ENCODE data around the gene PIGZ. TPM values are rescaled to one million over a fixed set of nuclear protein-coding genes. Genes with fewer than 3 reads are reported as not detected.

Gene PIGZ
- total RNA-seq, 1 experiment from 2014 or later, result 0.55 TPM

GRCh38 chr3:196938124-196938523 lies 30.5 kb downstream of the PIGZ start:
- H3K36me3 ChIP-seq (replicated peaks; ENCODE audit: control insufficient read depth, insufficient read depth, low read length), result peaks cover 41% of the 10 kb centered on the region
- H3K27me3 ChIP-seq (ENCODE audit: control insufficient read depth, insufficient read depth, low read length), result no peaks in the 10 kb centered on the region
- DNase-seq, result no peak
- H3K4me3 ChIP-seq (ENCODE audit: insufficient read depth, low read depth, low read length), result no peak overlapping the region

DNA sequence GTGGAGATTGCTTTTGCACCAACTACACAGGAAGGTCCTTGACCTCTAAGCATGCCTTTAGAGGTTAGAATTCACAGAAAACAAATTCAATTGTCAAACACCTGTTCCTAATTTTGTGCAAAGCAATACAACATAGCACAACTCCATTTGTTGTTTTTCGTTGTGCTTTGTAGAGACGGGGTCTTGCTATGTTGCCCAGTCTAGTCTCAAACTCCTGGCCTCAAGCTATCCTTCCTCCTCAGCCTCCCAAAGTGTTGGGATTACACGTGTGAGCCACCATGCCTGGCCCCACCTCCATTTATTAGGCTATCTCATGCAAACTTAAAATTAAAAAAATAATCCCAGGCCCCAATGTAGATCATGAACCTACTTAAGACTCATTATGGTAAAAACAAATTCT lies 32.3 kb downstream of the PIGZ start:
- DNase-seq, result no peak
- H3K4me3 ChIP-seq (ENCODE audit: insufficient read depth, low read depth, low read length), result no peak overlapping the region
- H3K27me3 ChIP-seq (ENCODE audit: control insufficient read depth, insufficient read depth, low read length), result no peaks in the 10 kb centered on the region
- peaks cover 50% of the 10 kb centered on the region for H3K36me3 ChIP-seq (replicated peaks; ENCODE audit: control insufficient read depth, insufficient read depth, low read length)

GRCh38 chr3:196932600-196932999 lies 36.0 kb downstream of the PIGZ start:
- H3K36me3 ChIP-seq (replicated peaks; ENCODE audit: control insufficient read depth, insufficient read depth, low read length), result peaks cover 43% of the 10 kb centered on the region
- no peak overlapping the region for H3K4me3 ChIP-seq (ENCODE audit: insufficient read depth, low read depth, low read length)
- no peak for DNase-seq
- no peaks in the 10 kb centered on the region for H3K27me3 ChIP-seq (ENCODE audit: control insufficient read depth, insufficient read depth, low read length)

- Histone ChIP-seq H3K36me3 (replicated peaks; ENCODE audit: control insufficient read depth, insufficient read depth, low read length) (peaks cover 37% of the 10 kb centered on the region), H3K4me3 (ENCODE audit: insufficient read depth, low read depth, low read length) (no peak overlapping the region), H3K27me3 (ENCODE audit: control insufficient read depth, insufficient read depth, low read length) (no peaks in the 10 kb centered on the region)
- no peak for DNase-seq
Observed at GRCh38 chr3:196931828-196932587, 36.6 kb downstream of the PIGZ start.

DNA sequence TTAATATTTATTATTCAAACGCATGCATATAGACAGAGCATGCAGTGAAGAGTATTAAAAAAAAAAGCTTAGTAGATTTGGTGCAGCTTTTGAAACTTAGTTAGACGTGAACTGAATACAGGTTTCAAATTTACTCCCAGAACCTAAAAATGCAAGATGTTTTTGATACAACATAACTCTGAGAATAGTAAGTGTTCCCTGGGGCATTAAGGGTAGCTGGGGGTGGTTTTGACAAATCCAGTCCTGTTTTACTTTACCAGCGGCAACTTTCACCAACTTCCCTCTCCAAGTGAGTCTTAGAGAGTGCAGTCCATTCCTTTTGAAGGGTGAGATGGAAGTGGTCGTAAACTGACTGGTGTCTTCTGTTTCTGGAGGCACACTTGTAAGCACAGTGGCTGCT lies 37.5 kb downstream of the PIGZ start:
- DNase-seq, result no peak
- Histone ChIP-seq H3K36me3 (replicated peaks; ENCODE audit: control insufficient read depth, insufficient read depth, low read length) (peaks cover 29% of the 10 kb centered on the region), H3K27me3 (ENCODE audit: control insufficient read depth, insufficient read depth, low read length) (no peaks in the 10 kb centered on the region), H3K4me3 (ENCODE audit: insufficient read depth, low read depth, low read length) (no peak overlapping the region)

- Histone ChIP-seq H3K27me3 (ENCODE audit: control insufficient read depth, insufficient read depth, low read length) (no peaks in the 10 kb centered on the region), H3K4me3 (ENCODE audit: insufficient read depth, low read depth, low read length) (no peak overlapping the region), H3K36me3 (replicated peaks; ENCODE audit: control insufficient read depth, insufficient read depth, low read length) (peaks cover 14% of the 10 kb centered on the region)
- DNase-seq, result no peak
Observed at GRCh38 chr3:196927571-196928453, 40.8 kb downstream of the PIGZ start.

DNA sequence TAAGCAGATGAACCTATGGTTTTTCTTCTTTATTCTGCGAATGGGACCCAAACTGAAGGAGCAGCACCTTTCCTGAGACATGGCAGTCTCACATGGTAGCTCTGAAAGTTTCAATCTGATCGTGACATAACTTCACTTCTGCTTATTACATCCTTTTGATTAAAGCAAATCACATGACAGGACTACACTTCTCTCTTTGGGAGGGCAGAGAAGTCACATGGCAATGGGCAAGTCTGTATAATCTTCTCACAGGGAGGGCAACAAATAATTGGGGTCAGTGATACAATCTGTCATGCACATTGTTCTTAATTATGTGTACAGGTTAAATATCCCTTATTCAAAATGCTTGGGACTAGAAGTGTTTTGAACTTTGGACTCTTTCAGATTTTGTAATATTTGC lies 47.9 kb downstream of the PIGZ start:
- Histone ChIP-seq H3K4me3 (ENCODE audit: insufficient read depth, low read depth, low read length) (no peak overlapping the region), H3K27me3 (ENCODE audit: control insufficient read depth, insufficient read depth, low read length) (no peaks in the 10 kb centered on the region), H3K36me3 (replicated peaks; ENCODE audit: control insufficient read depth, insufficient read depth, low read length) (no peaks in the 10 kb centered on the region; the same call in 1 of the 2 replicates)
- DNase-seq, result no peak

DNA sequence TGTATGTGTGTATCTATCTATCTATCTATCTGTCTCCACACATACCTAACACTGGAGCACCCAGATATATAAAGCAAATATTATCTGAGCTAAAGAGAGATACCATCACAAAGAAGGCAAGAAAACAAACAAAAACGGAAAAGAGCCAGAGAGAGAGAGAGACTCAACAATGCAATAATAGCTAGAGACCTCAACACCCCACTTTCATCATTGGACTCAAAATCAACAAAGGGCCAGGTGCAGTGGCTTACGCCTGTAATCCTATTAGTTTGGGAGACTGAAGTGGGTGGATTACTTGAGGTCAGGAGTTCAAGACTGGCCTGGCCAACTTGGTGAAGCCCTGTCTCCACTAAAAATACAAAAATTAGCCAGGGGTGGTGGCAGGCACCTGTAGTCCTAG lies 49.7 kb downstream of the PIGZ start:
- DNase-seq, result no peak
- Histone ChIP-seq H3K27me3 (ENCODE audit: control insufficient read depth, insufficient read depth, low read length) (no peaks in the 10 kb centered on the region), H3K36me3 (replicated peaks; ENCODE audit: control insufficient read depth, insufficient read depth, low read length) (peaks cover 3% of the 10 kb centered on the region)

DNA sequence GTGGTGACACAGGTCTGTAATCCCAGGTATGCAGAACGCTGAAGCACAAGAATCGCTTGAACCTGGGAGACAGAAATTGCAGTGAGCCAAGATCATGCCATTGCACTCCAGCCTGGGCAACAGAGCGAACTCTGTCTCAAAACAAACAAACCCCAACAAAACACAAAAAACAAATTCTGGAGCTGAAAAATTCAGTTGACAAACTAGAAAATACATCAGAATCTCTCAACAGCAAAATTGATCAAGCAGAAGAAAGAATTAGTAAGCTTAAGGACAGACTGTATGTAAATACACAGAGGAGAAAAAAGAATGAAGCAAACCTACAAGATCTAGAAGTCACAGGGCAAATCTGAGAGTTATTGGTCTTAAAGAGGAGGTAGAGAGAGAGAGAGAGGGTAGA lies 51.6 kb downstream of the PIGZ start:
- DNase-seq, result no peak
- Histone ChIP-seq H3K36me3 (replicated peaks; ENCODE audit: control insufficient read depth, insufficient read depth, low read length) (peaks cover 3% of the 10 kb centered on the region; the same call in 1 of the 2 replicates), H3K27me3 (ENCODE audit: control insufficient read depth, insufficient read depth, low read length) (no peaks in the 10 kb centered on the region), H3K4me3 (ENCODE audit: insufficient read depth, low read depth, low read length) (no peak overlapping the region)

More for the DNA sequence above, 49.7 kb downstream of the PIGZ start:
- no peak overlapping the region for H3K4me3 ChIP-seq (ENCODE audit: insufficient read depth, low read depth, low read length)

DNA sequence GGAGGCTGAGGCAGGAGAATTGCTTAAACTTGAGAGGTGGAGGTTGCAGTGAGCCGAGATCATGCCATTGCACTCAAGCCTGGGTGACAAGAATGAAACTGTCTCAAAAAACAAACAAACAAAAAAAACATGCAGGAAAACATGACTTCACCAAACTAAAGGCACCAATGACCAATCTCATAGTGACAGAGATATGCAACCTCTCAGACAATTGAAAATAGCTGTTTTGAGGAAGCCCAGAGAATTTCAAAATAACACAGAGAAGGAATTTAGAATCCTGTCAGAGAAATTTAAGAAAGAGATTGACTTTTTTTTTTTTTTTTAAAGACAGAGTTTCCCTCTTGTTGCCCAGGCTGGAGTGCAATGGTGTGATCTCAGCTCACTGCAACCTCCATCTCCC lies 52.4 kb downstream of the PIGZ start:
- DNase-seq, result no peak
- Histone ChIP-seq H3K27me3 (ENCODE audit: control insufficient read depth, insufficient read depth, low read length) (no peaks in the 10 kb centered on the region), H3K36me3 (replicated peaks; ENCODE audit: control insufficient read depth, insufficient read depth, low read length) (peaks cover 3% of the 10 kb centered on the region; the same call in 1 of the 2 replicates), H3K4me3 (ENCODE audit: insufficient read depth, low read depth, low read length) (no peak overlapping the region)

GRCh38 chr3:196915375-196915774 lies 53.3 kb downstream of the PIGZ start:
- Histone ChIP-seq H3K4me3 (ENCODE audit: insufficient read depth, low read depth, low read length) (no peak overlapping the region), H3K36me3 (replicated peaks; ENCODE audit: control insufficient read depth, insufficient read depth, low read length) (peaks cover 3% of the 10 kb centered on the region; the same call in 1 of the 2 replicates), H3K27me3 (ENCODE audit: control insufficient read depth, insufficient read depth, low read length) (no peaks in the 10 kb centered on the region)
- no peak for DNase-seq

DNA sequence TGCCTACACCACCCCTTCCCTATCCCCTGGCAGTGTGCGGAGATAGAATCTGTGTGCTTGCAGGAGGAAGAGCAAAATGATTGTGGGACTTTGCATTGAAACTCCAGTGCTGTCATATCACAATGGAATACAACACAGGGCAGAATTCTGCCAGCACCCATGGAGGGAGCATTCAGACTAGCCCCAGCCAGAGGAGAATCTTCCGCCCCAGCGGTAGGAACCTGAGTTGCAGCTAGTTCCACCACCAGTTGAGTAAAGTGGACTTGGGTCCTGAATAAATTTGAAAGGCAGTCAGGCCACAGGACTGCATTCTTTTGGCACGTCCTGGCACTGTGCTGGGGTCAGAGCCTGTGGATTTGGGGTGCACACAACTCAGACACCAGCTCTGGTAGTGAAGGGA lies 53.8 kb downstream of the PIGZ start:
- peak; percentile 18 for DNase-seq
- no peaks in the 10 kb centered on the region for H3K27me3 ChIP-seq (ENCODE audit: control insufficient read depth, insufficient read depth, low read length)

DNA sequence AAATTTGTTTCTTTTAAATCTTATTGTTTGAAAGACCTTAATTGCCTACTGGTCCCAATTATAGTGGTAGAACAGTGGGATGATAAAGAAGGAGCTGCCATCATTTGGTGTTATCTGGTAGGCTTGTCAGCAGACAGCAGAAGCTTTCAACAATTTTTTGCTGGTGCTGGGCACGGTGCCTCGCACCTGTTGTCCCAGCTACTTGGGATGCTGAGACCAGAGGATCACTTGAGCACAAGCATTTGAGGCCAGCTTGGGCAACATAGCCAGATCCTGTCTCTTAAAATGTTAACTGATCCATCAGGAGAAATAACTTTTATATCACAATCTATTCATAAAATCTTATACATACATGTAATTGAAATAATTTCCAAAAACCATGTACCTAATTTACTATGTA lies 64.9 kb downstream of the PIGZ start:
- peaks cover 13% of the 10 kb centered on the region for H3K36me3 ChIP-seq (replicated peaks; ENCODE audit: control insufficient read depth, insufficient read depth, low read length)
- H3K4me3 ChIP-seq (ENCODE audit: insufficient read depth, low read depth, low read length), result no peak overlapping the region
- no peaks in the 10 kb centered on the region for H3K27me3 ChIP-seq (ENCODE audit: control insufficient read depth, insufficient read depth, low read length)
- DNase-seq, result no peak

More for the DNA sequence above, 53.8 kb downstream of the PIGZ start:
- no peak overlapping the region for H3K4me3 ChIP-seq (ENCODE audit: insufficient read depth, low read depth, low read length)
- peaks cover 3% of the 10 kb centered on the region; the same call in 1 of the 2 replicates for H3K36me3 ChIP-seq (replicated peaks; ENCODE audit: control insufficient read depth, insufficient read depth, low read length)

DNA sequence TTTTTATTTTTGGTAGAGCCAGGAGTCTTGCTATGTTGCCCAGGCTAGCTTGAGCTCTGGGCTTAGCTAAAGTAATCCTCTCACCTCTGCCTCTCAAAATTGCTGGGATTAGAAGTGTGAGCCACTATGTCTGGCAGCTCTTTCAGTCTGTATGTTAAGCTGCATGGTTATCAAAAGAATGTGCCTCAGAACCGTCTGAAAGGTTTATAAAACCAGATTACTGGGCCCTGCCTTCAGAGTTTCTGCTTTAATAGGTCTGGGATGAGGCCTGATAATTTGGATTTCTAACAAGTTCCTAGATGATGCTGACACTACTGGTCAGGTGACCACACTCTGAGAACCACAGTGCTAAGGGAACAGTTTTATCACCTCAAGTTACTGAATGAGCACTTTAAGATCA lies 66.3 kb downstream of the PIGZ start:
- peaks cover 13% of the 10 kb centered on the region for H3K36me3 ChIP-seq (replicated peaks; ENCODE audit: control insufficient read depth, insufficient read depth, low read length)

DNA sequence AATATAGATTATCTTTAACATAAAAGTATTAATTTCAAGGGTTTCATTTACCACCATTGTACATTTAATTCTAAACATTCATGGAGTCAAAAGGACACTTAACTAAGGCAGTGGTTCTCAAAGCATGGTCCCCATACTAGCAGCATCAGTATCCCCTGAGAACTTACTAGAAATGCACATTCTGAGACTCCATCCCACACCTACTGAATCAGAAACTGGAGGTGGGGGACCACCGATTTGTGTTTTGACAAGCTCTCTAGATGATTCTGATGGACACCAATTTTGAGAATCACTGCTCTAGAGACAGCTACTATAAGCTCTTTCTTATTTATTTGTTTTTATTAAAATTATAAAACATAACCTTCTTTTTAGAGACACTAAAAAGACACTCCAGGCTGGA lies 66.9 kb downstream of the PIGZ start:
- H3K27me3 ChIP-seq (ENCODE audit: control insufficient read depth, insufficient read depth, low read length), result no peaks in the 10 kb centered on the region
- DNase-seq, result no peak
- peaks cover 13% of the 10 kb centered on the region for H3K36me3 ChIP-seq (replicated peaks; ENCODE audit: control insufficient read depth, insufficient read depth, low read length)
- H3K4me3 ChIP-seq (ENCODE audit: insufficient read depth, low read depth, low read length), result no peak overlapping the region

More for the DNA sequence above, 66.3 kb downstream of the PIGZ start:
- Histone ChIP-seq H3K27me3 (ENCODE audit: control insufficient read depth, insufficient read depth, low read length) (no peaks in the 10 kb centered on the region), H3K4me3 (ENCODE audit: insufficient read depth, low read depth, low read length) (no peak overlapping the region)
- no peak for DNase-seq

Measured in H7 (cell line).